ENCODE results near the gene COPE.
A peak's percentile ranks its signal among the peaks of the same experiment; 100 is the strongest.
"Not testable (repeated sequence)": the region's sequence is repeated elsewhere in the genome, so short reads cannot be mapped to it uniquely, and the experiment has no call there.

Gene COPE

GRCh38 chr19:18921593-18921992 is 2.4 kb upstream of the COPE start:
- Histone ChIP-seq H3K4me3 (ENCODE audit: low read depth, low read length) (no peak overlapping the region), H3K27me3 (ENCODE audit: control insufficient read depth, insufficient read depth, low read length) (no peaks in the 10 kb centered on the region), H3K9me3 (ENCODE audit: control insufficient read depth, insufficient read depth, low read length) (no peaks in the 10 kb centered on the region), H3K27ac (ENCODE audit: low read depth, low read length) (no peak overlapping the region), H3K4me1 (ENCODE audit: control insufficient read depth, insufficient read depth, low read length) (peaks cover 4% of the 10 kb centered on the region), H3K36me3 (ENCODE audit: control insufficient read depth, insufficient read depth, low read length) (peaks cover 41% of the 10 kb centered on the region), H3K9ac (ENCODE audit: low read depth, low read length) (no peak overlapping the region)

- H3K4me3 ChIP-seq (ENCODE audit: low read depth, low read length) = peak overlapping the region; percentile 75
- H3K36me3 ChIP-seq (ENCODE audit: control insufficient read depth, insufficient read depth, low read length) = peaks cover 33% of the 10 kb centered on the region
- no peaks in the 10 kb centered on the region for H3K9me3 ChIP-seq (ENCODE audit: control insufficient read depth, insufficient read depth, low read length)
- H3K27me3 ChIP-seq (ENCODE audit: control insufficient read depth, insufficient read depth, low read length) = no peaks in the 10 kb centered on the region
- peak overlapping the region; percentile 55 for H3K9ac ChIP-seq (ENCODE audit: low read depth, low read length)
- no peak overlapping the region for H3K27ac ChIP-seq (ENCODE audit: low read depth, low read length)
- H3K4me1 ChIP-seq (ENCODE audit: control insufficient read depth, insufficient read depth, low read length) = peaks cover 4% of the 10 kb centered on the region
Observed at GRCh38 chr19:18920400-18920799, 1.2 kb upstream of the COPE start.

- Histone ChIP-seq H3K4me1 (ENCODE audit: control insufficient read depth, insufficient read depth, low read length) (peaks cover 4% of the 10 kb centered on the region), H3K9ac (ENCODE audit: low read depth, low read length) (peak overlapping the region; percentile 55), H3K36me3 (ENCODE audit: control insufficient read depth, insufficient read depth, low read length) (peaks cover 35% of the 10 kb centered on the region), H3K27ac (ENCODE audit: low read depth, low read length) (peak overlapping the region; percentile 24), H3K27me3 (ENCODE audit: control insufficient read depth, insufficient read depth, low read length) (no peaks in the 10 kb centered on the region), H3K9me3 (ENCODE audit: control insufficient read depth, insufficient read depth, low read length) (no peaks in the 10 kb centered on the region), H3K4me3 (ENCODE audit: low read depth, low read length) (peak overlapping the region; percentile 75)
Observed at GRCh38 chr19:18919900-18920214, 670 bp upstream of the COPE start.

GRCh38 chr19:18917593-18917992 is 1.6 kb downstream of the COPE start:
- not testable (repeated sequence) for H3K27me3 ChIP-seq (ENCODE audit: control insufficient read depth, insufficient read depth, low read length); H3K9me3 ChIP-seq (ENCODE audit: control insufficient read depth, insufficient read depth, low read length); H3K27ac ChIP-seq (ENCODE audit: low read depth, low read length); H3K4me1 ChIP-seq (ENCODE audit: control insufficient read depth, insufficient read depth, low read length); H3K4me3 ChIP-seq (ENCODE audit: low read depth, low read length); H3K9ac ChIP-seq (ENCODE audit: low read depth, low read length)
- peaks cover 25% of the 10 kb centered on the region for H3K36me3 ChIP-seq (ENCODE audit: control insufficient read depth, insufficient read depth, low read length)

GRCh38 chr19:18915639-18916038 is 3.5 kb downstream of the COPE start:
- no peak overlapping the region for H3K27ac ChIP-seq (ENCODE audit: low read depth, low read length)
- peaks cover 4% of the 10 kb centered on the region for H3K4me1 ChIP-seq (ENCODE audit: control insufficient read depth, insufficient read depth, low read length)
- H3K9ac ChIP-seq (ENCODE audit: low read depth, low read length) = no peak overlapping the region
- H3K27me3 ChIP-seq (ENCODE audit: control insufficient read depth, insufficient read depth, low read length) = no peaks in the 10 kb centered on the region
- no peaks in the 10 kb centered on the region for H3K9me3 ChIP-seq (ENCODE audit: control insufficient read depth, insufficient read depth, low read length)
- no peak overlapping the region for H3K4me3 ChIP-seq (ENCODE audit: low read depth, low read length)
- H3K36me3 ChIP-seq (ENCODE audit: control insufficient read depth, insufficient read depth, low read length) = peaks cover 18% of the 10 kb centered on the region

GRCh38 chr19:18913466-18913865 is 5.7 kb downstream of the COPE start:
- no peaks in the 10 kb centered on the region for H3K4me1 ChIP-seq (ENCODE audit: control insufficient read depth, insufficient read depth, low read length)
- no peak overlapping the region for H3K4me3 ChIP-seq (ENCODE audit: low read depth, low read length)
- H3K9me3 ChIP-seq (ENCODE audit: control insufficient read depth, insufficient read depth, low read length) = no peaks in the 10 kb centered on the region
- peaks cover 32% of the 10 kb centered on the region for H3K36me3 ChIP-seq (ENCODE audit: control insufficient read depth, insufficient read depth, low read length)
- H3K27ac ChIP-seq (ENCODE audit: low read depth, low read length) = no peak overlapping the region
- H3K27me3 ChIP-seq (ENCODE audit: control insufficient read depth, insufficient read depth, low read length) = no peaks in the 10 kb centered on the region
- no peak overlapping the region for H3K9ac ChIP-seq (ENCODE audit: low read depth, low read length)

GRCh38 chr19:18912933-18913332 is 6.3 kb downstream of the COPE start:
- no peak overlapping the region for H3K27ac ChIP-seq (ENCODE audit: low read depth, low read length)
- no peaks in the 10 kb centered on the region for H3K9me3 ChIP-seq (ENCODE audit: control insufficient read depth, insufficient read depth, low read length)
- no peak overlapping the region for H3K9ac ChIP-seq (ENCODE audit: low read depth, low read length)
- H3K27me3 ChIP-seq (ENCODE audit: control insufficient read depth, insufficient read depth, low read length) = no peaks in the 10 kb centered on the region
- no peaks in the 10 kb centered on the region for H3K4me1 ChIP-seq (ENCODE audit: control insufficient read depth, insufficient read depth, low read length)
- H3K4me3 ChIP-seq (ENCODE audit: low read depth, low read length) = no peak overlapping the region
- peaks cover 33% of the 10 kb centered on the region for H3K36me3 ChIP-seq (ENCODE audit: control insufficient read depth, insufficient read depth, low read length)

GRCh38 chr19:18910801-18911436 is 8.3 kb downstream of the COPE start:
- H3K9me3 ChIP-seq (ENCODE audit: control insufficient read depth, insufficient read depth, low read length) = no peaks in the 10 kb centered on the region
- H3K9ac ChIP-seq (ENCODE audit: low read depth, low read length) = no peak overlapping the region
- H3K4me3 ChIP-seq (ENCODE audit: low read depth, low read length) = no peak overlapping the region
- H3K36me3 ChIP-seq (ENCODE audit: control insufficient read depth, insufficient read depth, low read length) = peaks cover 53% of the 10 kb centered on the region
- no peaks in the 10 kb centered on the region for H3K27me3 ChIP-seq (ENCODE audit: control insufficient read depth, insufficient read depth, low read length)
- no peaks in the 10 kb centered on the region for H3K4me1 ChIP-seq (ENCODE audit: control insufficient read depth, insufficient read depth, low read length)
- no peak overlapping the region for H3K27ac ChIP-seq (ENCODE audit: low read depth, low read length)

GRCh38 chr19:18910010-18910409 is 9.2 kb downstream of the COPE start:
- no peak overlapping the region for H3K27ac ChIP-seq (ENCODE audit: low read depth, low read length)
- no peaks in the 10 kb centered on the region for H3K4me1 ChIP-seq (ENCODE audit: control insufficient read depth, insufficient read depth, low read length)
- H3K36me3 ChIP-seq (ENCODE audit: control insufficient read depth, insufficient read depth, low read length) = peaks cover 56% of the 10 kb centered on the region
- no peaks in the 10 kb centered on the region for H3K9me3 ChIP-seq (ENCODE audit: control insufficient read depth, insufficient read depth, low read length)
- no peaks in the 10 kb centered on the region for H3K27me3 ChIP-seq (ENCODE audit: control insufficient read depth, insufficient read depth, low read length)
- H3K4me3 ChIP-seq (ENCODE audit: low read depth, low read length) = no peak overlapping the region
- H3K9ac ChIP-seq (ENCODE audit: low read depth, low read length) = no peak overlapping the region

- Histone ChIP-seq H3K4me1 (ENCODE audit: control insufficient read depth, insufficient read depth, low read length) (no peaks in the 10 kb centered on the region), H3K27ac (ENCODE audit: low read depth, low read length) (no peak overlapping the region), H3K9me3 (ENCODE audit: control insufficient read depth, insufficient read depth, low read length) (no peaks in the 10 kb centered on the region), H3K9ac (ENCODE audit: low read depth, low read length) (no peak overlapping the region), H3K4me3 (ENCODE audit: low read depth, low read length) (no peak overlapping the region), H3K27me3 (ENCODE audit: control insufficient read depth, insufficient read depth, low read length) (no peaks in the 10 kb centered on the region), H3K36me3 (ENCODE audit: control insufficient read depth, insufficient read depth, low read length) (peaks cover 62% of the 10 kb centered on the region)
Observed at GRCh38 chr19:18908917-18909619, 10.1 kb downstream of the COPE start.

GRCh38 chr19:18906605-18907519 is 12.3 kb downstream of the COPE start:
- H3K9me3 ChIP-seq (ENCODE audit: control insufficient read depth, insufficient read depth, low read length) = no peaks in the 10 kb centered on the region
- H3K36me3 ChIP-seq (ENCODE audit: control insufficient read depth, insufficient read depth, low read length) = peaks cover 56% of the 10 kb centered on the region
- H3K27me3 ChIP-seq (ENCODE audit: control insufficient read depth, insufficient read depth, low read length) = no peaks in the 10 kb centered on the region
- H3K4me3 ChIP-seq (ENCODE audit: low read depth, low read length) = no peak overlapping the region
- no peaks in the 10 kb centered on the region for H3K4me1 ChIP-seq (ENCODE audit: control insufficient read depth, insufficient read depth, low read length)
- H3K27ac ChIP-seq (ENCODE audit: low read depth, low read length) = no peak overlapping the region
- no peak overlapping the region for H3K9ac ChIP-seq (ENCODE audit: low read depth, low read length)
